GM10266 (cell line): ENCODE measurements around the gene IDH3G.

ENCODE experiments used
- DNase-seq: peaks from one replicate; pipeline ENCODE4 v3.0.0; 2012; ENCODE audit errors: extremely low spot score
- TF ChIP-seq, protein P1 (sequence below): IDR thresholded peaks from 2 replicates; pipeline ENCODE4 v1.5.1; 2012; ENCODE audit warnings: mild to moderate bottlenecking, low read depth; ENCODE audit not compliant: control insufficient read depth, insufficient read depth; ENCODE audit errors: missing control alignments

IDH3G gene

DNA sequence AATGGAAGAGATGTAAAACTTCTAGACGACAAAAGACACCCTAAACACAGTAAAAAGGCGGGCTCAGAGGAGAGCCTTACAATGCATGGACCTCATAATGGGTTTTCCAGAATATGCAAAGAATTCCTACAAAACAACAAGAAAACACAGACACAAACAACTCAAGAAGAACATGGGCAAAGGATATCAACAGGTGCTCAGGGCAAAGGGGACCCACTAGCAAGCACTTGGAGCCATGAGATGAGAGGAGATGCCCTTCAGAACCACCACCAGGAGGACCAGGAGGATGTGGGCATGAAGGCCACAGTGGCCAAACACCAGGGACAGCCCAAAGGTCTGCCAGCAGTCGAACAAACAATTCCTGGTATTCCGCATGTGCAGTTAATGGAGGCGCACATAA, 19.0 kb upstream of the IDH3G start:
- TF ChIP-seq, protein P1, sequence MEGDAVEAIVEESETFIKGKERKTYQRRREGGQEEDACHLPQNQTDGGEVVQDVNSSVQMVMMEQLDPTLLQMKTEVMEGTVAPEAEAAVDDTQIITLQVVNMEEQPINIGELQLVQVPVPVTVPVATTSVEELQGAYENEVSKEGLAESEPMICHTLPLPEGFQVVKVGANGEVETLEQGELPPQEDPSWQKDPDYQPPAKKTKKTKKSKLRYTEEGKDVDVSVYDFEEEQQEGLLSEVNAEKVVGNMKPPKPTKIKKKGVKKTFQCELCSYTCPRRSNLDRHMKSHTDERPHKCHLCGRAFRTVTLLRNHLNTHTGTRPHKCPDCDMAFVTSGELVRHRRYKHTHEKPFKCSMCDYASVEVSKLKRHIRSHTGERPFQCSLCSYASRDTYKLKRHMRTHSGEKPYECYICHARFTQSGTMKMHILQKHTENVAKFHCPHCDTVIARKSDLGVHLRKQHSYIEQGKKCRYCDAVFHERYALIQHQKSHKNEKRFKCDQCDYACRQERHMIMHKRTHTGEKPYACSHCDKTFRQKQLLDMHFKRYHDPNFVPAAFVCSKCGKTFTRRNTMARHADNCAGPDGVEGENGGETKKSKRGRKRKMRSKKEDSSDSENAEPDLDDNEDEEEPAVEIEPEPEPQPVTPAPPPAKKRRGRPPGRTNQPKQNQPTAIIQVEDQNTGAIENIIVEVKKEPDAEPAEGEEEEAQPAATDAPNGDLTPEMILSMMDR = no peak
- DNase-seq = no peak

DNA sequence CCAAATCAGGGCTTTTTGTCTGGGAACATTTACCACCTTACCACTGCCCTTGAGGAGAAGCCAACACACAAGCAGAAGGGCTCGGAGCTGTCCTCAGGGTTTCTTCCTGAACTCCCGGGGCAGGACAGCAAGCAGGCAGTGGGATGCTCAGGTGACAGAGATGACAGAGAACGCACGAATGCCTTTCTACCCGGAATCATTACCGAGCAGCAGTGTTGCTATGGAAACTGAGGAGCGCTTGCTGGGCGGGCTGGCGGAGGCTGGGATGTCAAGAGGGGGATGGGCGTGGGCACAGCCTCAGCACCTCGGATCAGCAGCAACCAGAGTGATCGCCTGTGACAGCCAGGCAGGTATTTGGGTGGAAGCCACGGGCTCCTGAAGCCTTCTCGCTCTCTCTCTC, 18.0 kb upstream of the IDH3G start:
- no peak for DNase-seq

DNA sequence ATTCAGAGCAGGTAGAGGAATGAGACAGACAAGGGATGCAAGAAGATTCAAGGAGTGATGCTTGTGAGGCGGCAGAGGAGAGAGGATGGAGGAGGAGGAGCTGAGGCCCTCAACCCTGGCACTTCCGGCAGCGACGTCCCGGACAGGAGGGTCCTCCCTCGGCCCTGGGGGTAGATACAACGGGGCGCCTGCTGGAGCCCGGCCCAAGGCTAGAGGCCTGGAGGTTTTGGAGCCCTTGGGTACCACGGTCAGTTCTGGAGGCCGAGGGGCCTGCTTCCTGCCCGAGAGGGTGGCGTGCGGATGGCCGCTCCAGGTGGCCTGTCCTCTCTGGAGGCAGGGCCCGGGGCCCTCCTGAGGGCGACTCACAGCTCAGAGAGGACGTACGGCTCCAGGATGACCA, 13.8 kb upstream of the IDH3G start:
- no peak for DNase-seq
- TF ChIP-seq, protein P1 = no peak

More for the DNA sequence above, 18.0 kb upstream of the IDH3G start:
- TF ChIP-seq, protein P1 = no peak

DNA sequence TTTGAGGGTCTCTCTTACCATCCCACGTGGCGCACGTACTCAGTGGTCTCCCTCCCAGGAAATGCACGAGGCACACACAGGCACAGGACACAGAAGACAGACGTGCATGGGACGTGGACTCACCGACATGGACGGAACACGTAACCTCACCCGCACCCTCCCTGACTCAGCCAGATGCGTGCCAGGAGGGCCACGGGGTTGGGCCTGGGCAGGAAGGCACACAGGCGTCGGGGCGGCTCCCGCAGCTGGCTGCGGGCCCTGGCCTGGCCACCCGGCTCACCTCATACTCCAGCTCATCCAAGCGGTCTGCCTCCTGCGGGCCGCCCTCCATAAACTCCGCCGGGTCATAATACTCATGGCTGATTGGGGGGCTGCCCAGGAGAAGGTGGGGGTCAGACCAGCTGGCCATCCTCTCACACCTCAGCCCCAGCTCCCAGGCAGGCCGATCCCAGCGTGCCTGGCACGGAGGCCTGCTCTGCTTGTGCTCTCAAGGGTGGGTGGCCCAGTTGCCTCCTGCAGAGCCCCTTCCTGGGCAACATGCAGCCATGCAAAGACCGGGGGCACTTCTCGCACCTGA, 12.9 kb upstream of the IDH3G start:
- TF ChIP-seq, protein P1 = no peak

DNA sequence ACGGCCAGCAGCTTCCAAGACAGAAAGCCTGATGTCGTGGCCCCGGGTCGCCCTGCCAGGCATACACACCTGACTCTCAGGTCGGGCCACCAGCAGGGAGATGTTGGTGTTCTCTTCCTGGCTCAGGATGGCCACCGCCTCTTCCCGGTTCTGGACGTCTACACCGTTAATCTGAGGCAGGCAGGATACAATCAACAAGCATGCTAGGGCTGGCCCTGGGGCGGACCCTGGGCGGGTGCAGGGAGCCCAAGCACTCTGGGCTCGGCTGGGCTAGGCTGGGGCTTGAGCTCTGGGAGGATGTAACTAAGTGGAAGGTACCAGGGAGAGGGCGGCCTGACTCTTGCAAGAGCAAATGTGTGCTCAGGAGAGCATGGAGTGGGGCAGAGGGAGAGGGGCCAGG, 11.3 kb upstream of the IDH3G start:
- TF ChIP-seq, protein P1 = no peak
- no peak for DNase-seq

More for the DNA sequence above, 12.9 kb upstream of the IDH3G start:
- no peak for DNase-seq

DNA sequence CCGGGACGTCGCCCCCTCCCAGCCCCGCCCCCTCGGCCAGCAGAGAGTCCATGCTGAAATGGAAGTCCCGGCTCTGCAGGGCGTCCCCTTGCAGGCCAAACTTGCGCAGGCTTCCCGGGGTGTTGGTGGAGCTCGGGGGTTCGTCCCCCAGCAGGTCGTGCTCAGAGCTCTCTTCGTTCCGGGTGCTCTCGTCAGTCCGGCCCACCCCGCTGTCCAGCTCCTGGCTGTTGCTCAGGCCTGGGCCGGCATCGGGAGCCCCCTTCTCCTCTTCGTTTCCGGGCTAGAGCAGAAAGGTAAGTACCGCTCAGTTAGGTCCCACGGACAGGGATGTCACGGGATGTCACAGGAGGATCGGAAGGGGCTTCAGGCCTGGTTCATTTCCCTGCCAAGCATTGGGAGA, 10.4 kb upstream of the IDH3G start:
- DNase-seq = no peak

GRCh38 chrX:153804100-153804595, 10.0 kb upstream of the IDH3G start:
- TF ChIP-seq, protein P1 = no peak
- no peak for DNase-seq

More for the DNA sequence above, 10.4 kb upstream of the IDH3G start:
- TF ChIP-seq, protein P1 = no peak
